Measurements from ENCODE around the gene CCT6A.
A peak's percentile ranks its signal among the peaks of the same experiment; 100 is the strongest.
"Not testable (repeated sequence)": the region's sequence is repeated elsewhere in the genome, so short reads cannot be mapped to it uniquely, and the experiment has no call there.

Gene CCT6A

GRCh38 chr7:56051339-56052191, at the start of gene CCT6A, which contains the start of gene PSPH:
Gene CCT6A (plus strand): TSS chr7:56051765. CDS start chr7:56051849, 84 bp downstream.
Gene PSPH (minus strand): TSS chr7:56051444. CDS start chr7:56021212, 30,232 bp downstream.
- in situ Hi-C loops (cut with MboI; ENCODE audit: low pct_unique_long_range_greater_than_20kb, low sequenced_read_pairs, unreplicated experiment), result no loop called here
- TF ChIP-seq CTCF (IDR thresholded peaks at IDR 0.05; ENCODE audit: extremely low read depth, insufficient read depth, missing control alignments), result no peak
- DNase-seq (ENCODE audit: low spot score), result peak; percentile 95

- TF ChIP-seq CTCF (IDR thresholded peaks at IDR 0.05; ENCODE audit: extremely low read depth, insufficient read depth, missing control alignments), result no peak
- no peak for DNase-seq (ENCODE audit: low spot score)
- in situ Hi-C loops (cut with MboI; ENCODE audit: low pct_unique_long_range_greater_than_20kb, low sequenced_read_pairs, unreplicated experiment), result loop anchor here (10.0 kb wide), 1 partner anchor 71 kb away; no protein-coding TSS in a partner anchor
These were observed 47.8 kb upstream of the CCT6A start for GRCh38 chr7:56003749-56004148.

- in situ Hi-C loops (cut with MboI; ENCODE audit: low pct_unique_long_range_greater_than_20kb, low sequenced_read_pairs, unreplicated experiment), result loop anchor here (10.0 kb wide), 1 partner anchor 68 kb away; no protein-coding TSS in a partner anchor
- no peak for TF ChIP-seq CTCF (IDR thresholded peaks at IDR 0.05; ENCODE audit: extremely low read depth, insufficient read depth, missing control alignments)
- DNase-seq (ENCODE audit: low spot score), result no peak
These were observed 44.4 kb upstream of the CCT6A start for GRCh38 chr7:56007167-56007652.

GRCh38 chr7:56007891-56008290, 43.7 kb upstream of the CCT6A start:
- no peak for DNase-seq (ENCODE audit: low spot score)
- in situ Hi-C loops (cut with MboI; ENCODE audit: low pct_unique_long_range_greater_than_20kb, low sequenced_read_pairs, unreplicated experiment), result loop anchor here (10.0 kb wide), 1 partner anchor 67 kb away; no protein-coding TSS in a partner anchor
- TF ChIP-seq CTCF (IDR thresholded peaks at IDR 0.05; ENCODE audit: extremely low read depth, insufficient read depth, missing control alignments), result no peak

- no peak for TF ChIP-seq CTCF (IDR thresholded peaks at IDR 0.05; ENCODE audit: extremely low read depth, insufficient read depth, missing control alignments)
- no peak for DNase-seq (ENCODE audit: low spot score)
- in situ Hi-C loops (cut with MboI; ENCODE audit: low pct_unique_long_range_greater_than_20kb, low sequenced_read_pairs, unreplicated experiment), result loop anchor here (10.0 kb wide), 1 partner anchor 65 kb away; no protein-coding TSS in a partner anchor
These were observed 41.9 kb upstream of the CCT6A start for GRCh38 chr7:56009695-56010094.

GRCh38 chr7:56017015-56017414, 34.5 kb upstream of the CCT6A start:
- in situ Hi-C loops (cut with MboI; ENCODE audit: low pct_unique_long_range_greater_than_20kb, low sequenced_read_pairs, unreplicated experiment); DNase-seq (ENCODE audit: low spot score): not testable (repeated sequence)

GRCh38 chr7:56019501-56019900, 32.1 kb upstream of the CCT6A start:
- in situ Hi-C loops (cut with MboI; ENCODE audit: low pct_unique_long_range_greater_than_20kb, low sequenced_read_pairs, unreplicated experiment), result no loop called here
- no peak for TF ChIP-seq CTCF (IDR thresholded peaks at IDR 0.05; ENCODE audit: extremely low read depth, insufficient read depth, missing control alignments)
- no peak for DNase-seq (ENCODE audit: low spot score)
